HL-60 (cell line): ENCODE measurements around the gene PRKAG2.
A peak's percentile ranks its signal among the peaks of the same experiment; 100 is the strongest.

Experiments used
- DNase-seq, 2 experiments: peaks; one replicate each; pipeline ENCODE4 v3.0.0-alpha.2; 2010 to 2020; ENCODE audit warnings: low read depth in 1 of 2, low spot score in 1 of 2
- H3K27ac ChIP-seq: fragments of 250-450 bp; sonication (Bioruptor Pico); replicated peaks from 2 replicates; pipeline ENCODE4 v1.5.1; 2020; ENCODE audit warnings: mild to moderate bottlenecking, moderate library complexity
- H3K27me3 ChIP-seq: fragments of 250-450 bp; sonication (Bioruptor Pico); 2 replicates; pipeline ENCODE4 v1.5.1; 2021; ENCODE audit warnings: mild to moderate bottlenecking, moderate library complexity; ENCODE audit not compliant: insufficient read depth, poor library complexity, severe bottlenecking
- H3K4me3 ChIP-seq: replicated peaks from 2 replicates; pipeline ENCODE4 v1.5.1; 2011; ENCODE audit warnings: mild to moderate bottlenecking, control low read depth, low read length; ENCODE audit not compliant: insufficient read depth
- GABPA ChIP-seq: IDR thresholded peaks from 2 replicates; pipeline ENCODE4 v1.6.1; 2012; ENCODE audit warnings: low read depth
- POLR2AphosphoS5 ChIP-seq: IDR thresholded peaks from 2 replicates; pipeline ENCODE4 v1.6.1; 2012; ENCODE audit warnings: low read depth
- SPI1 ChIP-seq: IDR thresholded peaks from 2 replicates; pipeline ENCODE4 v1.6.1; 2012; ENCODE audit warnings: low read depth, mild to moderate bottlenecking, borderline replicate concordance
- TF ChIP-seq, protein P1 (sequence below): IDR thresholded peaks from one replicate; pipeline ENCODE4 v1.5.1; 2011; ENCODE audit warnings: low read length, control low read depth, inconsistent platforms; ENCODE audit not compliant: insufficient read depth
- TF ChIP-seq, protein P2 (sequence below): IDR thresholded peaks from 2 replicates; pipeline ENCODE4 v1.6.1; 2012; ENCODE audit warnings: low read depth; ENCODE audit not compliant: insufficient replicate concordance

The PRKAG2 gene

DNA sequence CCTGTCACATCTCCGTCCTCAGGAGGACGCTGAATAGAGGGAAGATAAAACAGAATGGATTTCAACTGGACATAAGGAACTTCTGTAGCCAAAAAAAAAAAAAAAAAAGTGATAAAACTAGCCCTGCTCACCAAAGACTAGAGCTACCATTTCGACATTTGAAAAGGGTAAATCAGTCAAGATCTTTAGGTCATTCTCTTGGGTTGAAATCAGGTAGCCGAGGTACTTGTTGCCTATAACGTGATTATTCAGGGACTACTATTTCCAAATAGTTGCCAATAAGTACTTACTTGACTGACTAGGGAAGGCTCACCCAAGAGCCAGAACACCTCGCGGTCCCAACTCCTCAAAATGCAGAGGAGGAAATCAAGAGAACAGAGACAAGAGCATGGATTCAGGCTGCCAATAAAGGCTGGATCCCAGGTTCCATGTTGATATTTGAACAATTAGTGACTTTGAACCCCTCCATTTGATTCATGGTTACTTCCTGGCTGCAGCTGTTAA is 359.3 kb downstream of the PRKAG2 start:
- H3K27me3 ChIP-seq, result no peaks in the 10 kb centered on the region
- H3K27ac ChIP-seq, result peak overlapping the region; percentile 76
- peak overlapping the region; percentile 66 for H3K4me3 ChIP-seq
- TF ChIP-seq GABPA (no peak), SPI1 (no peak), POLR2AphosphoS5 (no peak)
- TF ChIP-seq, protein P1, sequence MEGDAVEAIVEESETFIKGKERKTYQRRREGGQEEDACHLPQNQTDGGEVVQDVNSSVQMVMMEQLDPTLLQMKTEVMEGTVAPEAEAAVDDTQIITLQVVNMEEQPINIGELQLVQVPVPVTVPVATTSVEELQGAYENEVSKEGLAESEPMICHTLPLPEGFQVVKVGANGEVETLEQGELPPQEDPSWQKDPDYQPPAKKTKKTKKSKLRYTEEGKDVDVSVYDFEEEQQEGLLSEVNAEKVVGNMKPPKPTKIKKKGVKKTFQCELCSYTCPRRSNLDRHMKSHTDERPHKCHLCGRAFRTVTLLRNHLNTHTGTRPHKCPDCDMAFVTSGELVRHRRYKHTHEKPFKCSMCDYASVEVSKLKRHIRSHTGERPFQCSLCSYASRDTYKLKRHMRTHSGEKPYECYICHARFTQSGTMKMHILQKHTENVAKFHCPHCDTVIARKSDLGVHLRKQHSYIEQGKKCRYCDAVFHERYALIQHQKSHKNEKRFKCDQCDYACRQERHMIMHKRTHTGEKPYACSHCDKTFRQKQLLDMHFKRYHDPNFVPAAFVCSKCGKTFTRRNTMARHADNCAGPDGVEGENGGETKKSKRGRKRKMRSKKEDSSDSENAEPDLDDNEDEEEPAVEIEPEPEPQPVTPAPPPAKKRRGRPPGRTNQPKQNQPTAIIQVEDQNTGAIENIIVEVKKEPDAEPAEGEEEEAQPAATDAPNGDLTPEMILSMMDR, result no peak
- DNase-seq, result no peak

DNA sequence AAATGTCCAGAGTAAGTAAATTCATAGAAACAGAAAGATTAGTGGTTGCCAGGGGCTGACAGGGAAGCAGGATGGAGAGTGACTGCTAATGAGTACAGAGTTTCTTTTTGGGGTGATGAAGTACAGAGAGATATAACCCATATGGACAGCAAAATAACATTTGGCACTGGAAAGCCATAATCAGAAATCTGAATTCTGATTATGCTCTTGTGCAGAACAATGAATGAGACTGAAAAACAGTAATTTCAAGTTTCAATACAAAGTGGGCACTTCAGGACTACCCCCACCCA is 361.7 kb downstream of the PRKAG2 start:
- H3K4me3 ChIP-seq, result no peak overlapping the region
- no peaks in the 10 kb centered on the region for H3K27me3 ChIP-seq
- H3K27ac ChIP-seq, result no peak overlapping the region
- TF ChIP-seq SPI1, result no peak
- TF ChIP-seq POLR2AphosphoS5, result no peak
- TF ChIP-seq GABPA, result no peak
- TF ChIP-seq, protein P1, result no peak
- TF ChIP-seq, protein P2, sequence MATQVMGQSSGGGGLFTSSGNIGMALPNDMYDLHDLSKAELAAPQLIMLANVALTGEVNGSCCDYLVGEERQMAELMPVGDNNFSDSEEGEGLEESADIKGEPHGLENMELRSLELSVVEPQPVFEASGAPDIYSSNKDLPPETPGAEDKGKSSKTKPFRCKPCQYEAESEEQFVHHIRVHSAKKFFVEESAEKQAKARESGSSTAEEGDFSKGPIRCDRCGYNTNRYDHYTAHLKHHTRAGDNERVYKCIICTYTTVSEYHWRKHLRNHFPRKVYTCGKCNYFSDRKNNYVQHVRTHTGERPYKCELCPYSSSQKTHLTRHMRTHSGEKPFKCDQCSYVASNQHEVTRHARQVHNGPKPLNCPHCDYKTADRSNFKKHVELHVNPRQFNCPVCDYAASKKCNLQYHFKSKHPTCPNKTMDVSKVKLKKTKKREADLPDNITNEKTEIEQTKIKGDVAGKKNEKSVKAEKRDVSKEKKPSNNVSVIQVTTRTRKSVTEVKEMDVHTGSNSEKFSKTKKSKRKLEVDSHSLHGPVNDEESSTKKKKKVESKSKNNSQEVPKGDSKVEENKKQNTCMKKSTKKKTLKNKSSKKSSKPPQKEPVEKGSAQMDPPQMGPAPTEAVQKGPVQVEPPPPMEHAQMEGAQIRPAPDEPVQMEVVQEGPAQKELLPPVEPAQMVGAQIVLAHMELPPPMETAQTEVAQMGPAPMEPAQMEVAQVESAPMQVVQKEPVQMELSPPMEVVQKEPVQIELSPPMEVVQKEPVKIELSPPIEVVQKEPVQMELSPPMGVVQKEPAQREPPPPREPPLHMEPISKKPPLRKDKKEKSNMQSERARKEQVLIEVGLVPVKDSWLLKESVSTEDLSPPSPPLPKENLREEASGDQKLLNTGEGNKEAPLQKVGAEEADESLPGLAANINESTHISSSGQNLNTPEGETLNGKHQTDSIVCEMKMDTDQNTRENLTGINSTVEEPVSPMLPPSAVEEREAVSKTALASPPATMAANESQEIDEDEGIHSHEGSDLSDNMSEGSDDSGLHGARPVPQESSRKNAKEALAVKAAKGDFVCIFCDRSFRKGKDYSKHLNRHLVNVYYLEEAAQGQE, result no peak
- no peak for DNase-seq

DNA sequence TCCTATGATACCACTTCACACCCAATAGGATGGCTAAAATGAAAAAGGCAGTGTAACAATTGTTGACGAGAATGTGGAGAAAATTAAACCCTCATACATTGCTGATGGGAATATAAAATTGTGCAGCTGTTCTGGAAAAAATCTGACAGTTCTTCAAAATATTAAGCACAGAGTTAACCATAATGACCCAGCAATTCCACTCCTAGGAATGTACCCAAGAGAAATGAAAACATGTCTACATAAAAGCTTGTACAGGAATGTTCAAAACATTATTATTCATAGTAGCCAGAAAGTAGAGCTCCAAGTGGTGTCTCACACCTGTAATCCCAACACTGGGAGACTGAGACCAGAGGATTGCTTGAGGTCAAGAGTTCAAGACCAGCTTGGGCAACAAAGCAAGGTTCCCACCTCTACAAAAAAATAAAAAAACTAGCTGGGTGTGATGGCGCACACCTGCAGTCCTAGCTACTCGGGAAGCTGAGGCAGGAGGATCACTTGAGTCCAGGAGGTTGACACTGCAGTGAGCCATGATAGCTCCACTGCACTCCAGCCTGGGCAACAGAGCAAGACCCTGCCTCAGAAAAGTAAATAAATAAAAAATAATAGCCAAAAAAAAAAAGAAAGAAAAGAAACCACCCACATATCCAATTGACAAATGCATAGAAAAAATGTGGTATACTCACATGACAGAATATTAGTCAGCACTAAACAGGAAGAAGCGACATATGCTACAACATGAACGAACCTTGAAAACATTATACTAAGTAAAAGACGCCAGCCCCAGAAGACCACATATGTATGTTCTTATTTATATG is 362.2 kb downstream of the PRKAG2 start:
- Histone ChIP-seq H3K4me3 (no peak overlapping the region), H3K27ac (no peak overlapping the region), H3K27me3 (no peaks in the 10 kb centered on the region)
- TF ChIP-seq, protein P1, result no peak
- TF ChIP-seq POLR2AphosphoS5 (no peak), SPI1 (no peak), GABPA (no peak)
- TF ChIP-seq, protein P2, result no peak
- no peak for DNase-seq
